GM12865 (cell line): ENCODE measurements around the gene ANK2.

Source experiments
- DNase-seq: peaks from one replicate; pipeline ENCODE4 v3.0.0; 2010; ENCODE audit warnings: low read depth
- H3K4me3 ChIP-seq: 2 replicates; pipeline ENCODE4 v1.5.1; 2011; ENCODE audit warnings: mild to moderate bottlenecking, low read depth, low read length, control low read depth
- CTCF ChIP-seq: IDR thresholded peaks from 2 replicates; pipeline ENCODE4 v1.5.1; 2011; ENCODE audit warnings: low read length, control low read depth, low read depth, inconsistent platforms; ENCODE audit not compliant: insufficient read depth; ENCODE audit errors: missing control alignments

The ANK2 gene

GRCh38 chr4:113043591-113043990 is 5.9 kb upstream of the ANK2 start:
- TF ChIP-seq CTCF = no peak
- no peak for DNase-seq
- no peak overlapping the region for H3K4me3 ChIP-seq

- TF ChIP-seq CTCF = no peak
- H3K4me3 ChIP-seq = no peak overlapping the region
- no peak for DNase-seq
These were observed 910 bp downstream of the ANK2 start for GRCh38 chr4:113050371-113050755.

GRCh38 chr4:113050837-113051236 is 1.4 kb downstream of the ANK2 start:
- no peak overlapping the region for H3K4me3 ChIP-seq
- no peak for TF ChIP-seq CTCF
- DNase-seq = no peak

- no peak for TF ChIP-seq CTCF
- H3K4me3 ChIP-seq = no peak overlapping the region
- no peak for DNase-seq
These were observed 1.9 kb downstream of the ANK2 start for GRCh38 chr4:113051361-113051760.

GRCh38 chr4:113052379-113052951 is 3.0 kb downstream of the ANK2 start:
- no peak for TF ChIP-seq CTCF
- no peak overlapping the region for H3K4me3 ChIP-seq
- peak; percentile 79 for DNase-seq

GRCh38 chr4:113053883-113054282 is 4.4 kb downstream of the ANK2 start:
- no peak for DNase-seq
- no peak for TF ChIP-seq CTCF
- H3K4me3 ChIP-seq = no peak overlapping the region

GRCh38 chr4:113056318-113056717 is 6.9 kb downstream of the ANK2 start:
- TF ChIP-seq CTCF = no peak
- no peak overlapping the region for H3K4me3 ChIP-seq
- no peak for DNase-seq
